HG03097 (cell line): ENCODE measurements around the gene RAB27B.
"Not testable (repeated sequence)": the region's sequence is repeated elsewhere in the genome, so short reads cannot be mapped to it uniquely, and the experiment has no call there.

Experiments
- ATAC-seq: cut with Tn5 transposase; IDR thresholded peaks from one replicate; pipeline ENCODE4 v1.9.1; 2021; ENCODE audit not compliant: unreplicated experiment, low FRiP score

The RAB27B gene

GRCh38 chr18:54813977-54814565 lies 14.2 kb upstream of the RAB27B start:
- ATAC-seq = no peak

GRCh38 chr18:54815086-54815485 lies 13.2 kb upstream of the RAB27B start:
- ATAC-seq = no peak

- not testable (repeated sequence) for ATAC-seq
These were observed 7.4 kb upstream of the RAB27B start for GRCh38 chr18:54820785-54821275.

- ATAC-seq = no peak
These were observed 5.1 kb upstream of the RAB27B start for GRCh38 chr18:54822872-54823845.

- ATAC-seq = no peak
These were observed 3.5 kb upstream of the RAB27B start for GRCh38 chr18:54824761-54825160.

- ATAC-seq = no peak
These were observed 2.5 kb upstream of the RAB27B start for GRCh38 chr18:54825601-54826344.

- no peak for ATAC-seq
These were observed 709 bp downstream of the RAB27B start for GRCh38 chr18:54828986-54829385.

- ATAC-seq = no peak
These were observed 1.6 kb downstream of the RAB27B start for GRCh38 chr18:54829856-54830255.

GRCh38 chr18:54830260-54830659 lies 2.0 kb downstream of the RAB27B start:
- ATAC-seq = no peak

GRCh38 chr18:54830866-54831265 lies 2.6 kb downstream of the RAB27B start:
- no peak for ATAC-seq

- no peak for ATAC-seq
These were observed 7.7 kb downstream of the RAB27B start for GRCh38 chr18:54835944-54836343.

GRCh38 chr18:54843314-54843713 lies 15.0 kb downstream of the RAB27B start:
- ATAC-seq = no peak

- ATAC-seq = no peak
These were observed 17.5 kb downstream of the RAB27B start for GRCh38 chr18:54845787-54846186.

- ATAC-seq = no peak
These were observed 19.8 kb downstream of the RAB27B start for GRCh38 chr18:54848121-54848520.

GRCh38 chr18:54849683-54850082 lies 21.4 kb downstream of the RAB27B start:
- no peak for ATAC-seq

- ATAC-seq = no peak
These were observed 22.3 kb downstream of the RAB27B start for GRCh38 chr18:54850598-54850997.

GRCh38 chr18:54852780-54853675 lies 24.8 kb downstream of the RAB27B start:
- no peak for ATAC-seq

- ATAC-seq = not testable (repeated sequence)
These were observed 26.8 kb downstream of the RAB27B start for GRCh38 chr18:54855050-54855449.

GRCh38 chr18:54856105-54856646 lies 27.9 kb downstream of the RAB27B start:
- ATAC-seq = no peak

GRCh38 chr18:54857499-54857898 lies 29.2 kb downstream of the RAB27B start:
- no peak for ATAC-seq
